ENCODE data around the gene DST. TPM values are rescaled to one million over a fixed set of nuclear protein-coding genes. Genes with fewer than 3 reads are reported as not detected.

Gene DST
- total RNA-seq, 4 donors from 2014 or later: 475 to 871 (median 583) TPM

DNA sequence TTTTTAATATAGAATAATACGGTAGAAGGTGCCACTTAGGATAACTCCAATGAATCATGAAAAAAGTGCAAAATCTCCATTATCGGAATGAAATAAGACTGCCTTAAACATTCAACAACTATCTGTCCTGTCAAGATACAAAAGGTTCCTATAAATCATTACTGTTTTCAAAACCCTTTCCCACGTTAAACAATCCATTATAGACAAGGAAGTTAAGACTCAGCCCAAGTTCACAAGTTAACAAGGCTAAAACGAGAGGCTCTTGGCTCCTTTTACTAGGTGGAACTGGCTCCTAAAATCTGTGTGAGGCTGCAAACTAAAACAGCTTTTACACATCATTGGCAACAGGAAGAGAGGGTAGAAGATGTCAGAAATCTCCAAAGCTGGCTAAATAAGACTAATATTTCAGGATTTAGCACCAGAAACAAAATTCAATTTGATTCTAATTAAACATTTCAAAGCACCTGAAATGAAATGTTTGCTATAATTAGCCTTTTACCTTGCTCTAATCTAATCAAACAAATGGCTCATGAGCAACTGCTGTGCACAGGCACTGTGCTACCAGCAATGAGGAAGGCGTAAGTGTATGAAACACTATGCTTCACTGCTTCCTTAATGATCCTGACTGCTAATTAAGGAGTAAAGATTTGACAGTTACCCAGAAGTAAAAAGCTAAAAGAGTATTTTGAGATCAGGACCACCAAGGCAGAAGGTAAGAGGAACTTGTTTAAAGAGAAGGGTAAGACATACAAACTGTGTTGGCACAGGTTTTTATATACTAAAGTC lies 109.7 kb downstream of the DST start:
- TF ChIP-seq CTCF (IDR thresholded peaks at IDR 0.05) (no peak), POLR2A (IDR thresholded peaks at IDR 0.05) (no peak)
- WGBS, 2 donors: 75 to 80% methylated on average over 5 of the region's 5 CpGs
- DNase-seq (ENCODE audit: low spot score in 2 of 2): no peak
- intact Hi-C loops (cut with DNase I; ENCODE audit: low total_unique reads): no loop called here
- H3K4me3 ChIP-seq (ENCODE audit: low read depth, poor library complexity, severe bottlenecking): no peak overlapping the region

DNA sequence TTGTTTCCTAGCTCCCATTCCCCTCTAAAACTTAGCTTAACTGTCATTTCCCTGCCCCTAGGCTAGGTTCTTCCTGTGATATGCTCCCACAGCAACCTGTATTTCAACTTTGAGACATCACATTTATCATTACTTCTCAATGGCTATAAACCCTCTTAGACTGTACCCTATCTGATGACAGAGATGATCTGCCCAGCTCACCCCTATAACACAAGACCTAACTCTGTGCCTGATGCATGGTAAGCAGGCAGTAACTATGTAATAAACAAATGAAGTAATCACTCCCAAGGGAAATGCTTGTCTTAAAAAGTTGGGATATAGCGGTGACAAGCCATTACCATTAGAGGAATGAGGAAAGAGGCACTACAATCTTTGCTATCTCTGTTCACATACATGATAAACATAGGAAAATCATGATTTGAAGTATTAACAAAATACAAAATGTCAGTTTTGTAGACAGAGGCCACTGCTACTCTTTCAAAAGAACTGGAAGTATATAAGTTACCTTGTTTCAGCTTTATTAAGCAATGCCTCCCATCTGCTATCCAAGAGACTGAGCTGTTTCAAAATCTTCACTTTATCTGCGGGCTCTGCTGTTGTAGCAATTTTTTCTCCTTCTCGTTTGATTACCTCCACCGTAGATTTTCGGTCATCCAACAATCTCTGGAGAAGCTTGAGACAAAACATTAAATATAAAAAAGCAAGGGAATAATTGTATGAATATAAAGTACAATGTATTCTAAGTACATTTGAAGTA lies 110.7 kb downstream of the DST start:
- H3K4me3 ChIP-seq (ENCODE audit: low read depth, poor library complexity, severe bottlenecking): no peak overlapping the region
- no peak for TF ChIP-seq POLR2A (IDR thresholded peaks at IDR 0.05)
- TF ChIP-seq CTCF (IDR thresholded peaks at IDR 0.05): no peak
- WGBS, 2 donors: 95% methylated on average over 5 of the region's 5 CpGs
- DNase-seq (ENCODE audit: low spot score in 2 of 2): no peak
- intact Hi-C loops (cut with DNase I; ENCODE audit: low total_unique reads): no loop called here

DNA sequence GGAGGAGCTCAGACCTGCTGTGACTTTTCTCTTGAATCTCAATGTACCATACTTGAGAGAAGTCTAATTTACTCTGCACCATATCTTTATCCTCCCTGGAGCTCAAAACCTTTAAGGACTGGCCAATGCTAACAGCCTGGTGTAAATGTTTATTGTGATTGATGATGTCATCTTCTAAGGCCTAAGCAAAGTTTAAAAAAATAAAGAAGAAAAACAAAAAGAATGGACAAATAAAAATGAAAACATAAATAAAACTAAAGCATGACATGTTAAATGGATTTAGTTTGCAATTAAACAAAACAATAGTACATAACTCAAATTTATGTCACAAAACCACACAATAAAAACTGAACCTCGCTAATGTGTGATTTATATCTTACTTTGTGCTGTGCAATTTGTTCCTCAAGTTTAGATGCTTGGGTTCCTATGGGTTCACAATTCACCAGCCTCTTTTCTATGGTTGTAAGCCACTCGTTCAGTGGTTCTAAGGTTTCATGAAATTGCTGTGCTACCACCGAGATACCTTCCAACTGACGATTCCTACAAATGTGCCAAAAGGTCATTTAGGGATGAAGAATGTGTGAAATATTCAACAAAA lies 113.0 kb downstream of the DST start:
- intact Hi-C loops (cut with DNase I; ENCODE audit: low total_unique reads): no loop called here
- H3K4me3 ChIP-seq (ENCODE audit: low read depth, poor library complexity, severe bottlenecking): no peak overlapping the region
- no peak for DNase-seq (ENCODE audit: low spot score in 2 of 2)
- WGBS, 2 donors: 70 to 71% methylated on average over 4 of the region's 4 CpGs
- TF ChIP-seq CTCF (IDR thresholded peaks at IDR 0.05) (no peak), POLR2A (IDR thresholded peaks at IDR 0.05) (no peak)

GRCh38 chr6:56528412-56528841 lies 114.3 kb downstream of the DST start:
- intact Hi-C loops (cut with DNase I; ENCODE audit: low total_unique reads): no loop called here
- H3K4me3 ChIP-seq (ENCODE audit: low read depth, poor library complexity, severe bottlenecking): no peak overlapping the region
- WGBS, 2 donors: 70 to 77% methylated on average over 3 of the region's 3 CpGs
- DNase-seq (ENCODE audit: low spot score in 2 of 2): no peak
- no peak for TF ChIP-seq POLR2A (IDR thresholded peaks at IDR 0.05)
- no peak for TF ChIP-seq CTCF (IDR thresholded peaks at IDR 0.05)

GRCh38 chr6:56527934-56528333 lies 114.8 kb downstream of the DST start:
- TF ChIP-seq POLR2A (IDR thresholded peaks at IDR 0.05) (no peak), CTCF (IDR thresholded peaks at IDR 0.05) (no peak)
- no peak for DNase-seq (ENCODE audit: low spot score in 2 of 2)
- intact Hi-C loops (cut with DNase I; ENCODE audit: low total_unique reads): no loop called here
- H3K4me3 ChIP-seq (ENCODE audit: low read depth, poor library complexity, severe bottlenecking): no peak overlapping the region
